Right atrium auricular region (tissue), 2 donors: ENCODE measurements around the gene TEX22. TPM values are rescaled to one million over a fixed set of nuclear protein-coding genes. Genes with fewer than 3 reads are reported as not detected.
"Not testable (repeated sequence)": the region's sequence is repeated elsewhere in the genome, so short reads cannot be mapped to it uniquely, and the experiment has no call there.

ENCODE experiments used
- DNase-seq: peaks from one replicate; pipeline ENCODE4 v3.0.0-alpha.2; 2019; ENCODE audit warnings: low spot score
- H3K27ac ChIP-seq, 2 donors: fragments of 200-600 bp; sonication (generic); 1 replicate in 1 of 2; 2 replicates in 1 of 2; pipeline ENCODE4 v1.5.1; 2016 to 2019
- H3K27me3 ChIP-seq, 2 donors: fragments of 200-600 bp; sonication (generic); one replicate each; pipeline versions ENCODE4 v1.5.1 to v1.6.0; 2017 to 2019
- H3K36me3 ChIP-seq: fragments of 200-600 bp; sonication (generic); one replicate; pipeline ENCODE4 v1.5.1; 2016
- H3K4me1 ChIP-seq, 2 donors: fragments of 200-600 bp; sonication (generic); one replicate each; pipeline versions ENCODE4 v1.5.1 to v1.6.0; 2017 to 2019
- H3K4me3 ChIP-seq, 2 donors: fragments of 200-600 bp; sonication (generic); 1 replicate in 1 of 2; 2 replicates in 1 of 2; pipeline ENCODE4 v1.5.1; 2017 to 2019; ENCODE audit warnings: mild to moderate bottlenecking in 1 of 2, moderate library complexity in 1 of 2
- H3K9me3 ChIP-seq, 2 donors: fragments of 200-600 bp; sonication (generic); one replicate each; pipeline ENCODE4 v1.5.1; 2019
- total RNA-seq, 2 donors: library from RNA; depleted of rRNA; stranded (reverse); fragments of >200 nt; gene quantifications; one replicate each; pipeline ENCODE4 v1.1.0, GENCODE V29; 2016
- TF ChIP-seq, protein P1 (sequence below), 2 donors: fragments of 200-600 bp; sonication (generic); IDR thresholded peaks; one replicate each; pipeline ENCODE4 v1.5.1; 2019; ENCODE audit warnings: antibody characterized with exemption in 2 of 2

TEX22 gene
- total RNA-seq, 2 donors from 2014 or later: 0.16 TPM; not detected in 1

DNA sequence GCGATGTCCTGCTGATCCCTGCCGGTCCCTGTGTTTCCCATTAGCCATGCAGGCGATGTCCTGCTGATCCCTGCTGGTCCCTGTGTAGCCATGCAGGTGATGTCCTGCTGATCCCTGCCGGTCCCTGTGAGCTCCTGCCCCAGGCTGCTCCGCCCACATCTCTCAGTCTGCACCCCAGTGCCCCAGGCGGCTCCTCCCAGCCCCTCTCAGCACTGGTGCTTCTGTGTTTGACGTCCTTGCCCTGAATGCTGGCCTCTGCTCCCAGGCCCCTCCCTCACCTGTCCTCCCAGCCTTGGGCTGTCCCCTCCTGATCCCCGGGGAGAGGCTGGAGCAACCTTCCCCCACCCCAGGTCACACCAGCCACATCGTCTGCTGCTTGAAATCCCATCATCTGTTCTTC is 41.4 kb upstream of the TEX22 start:
- no peak for DNase-seq
- H3K36me3 ChIP-seq: peaks cover 13% of the 10 kb centered on the region
- no peak overlapping the region for H3K4me3 ChIP-seq
- TF ChIP-seq, protein P1, sequence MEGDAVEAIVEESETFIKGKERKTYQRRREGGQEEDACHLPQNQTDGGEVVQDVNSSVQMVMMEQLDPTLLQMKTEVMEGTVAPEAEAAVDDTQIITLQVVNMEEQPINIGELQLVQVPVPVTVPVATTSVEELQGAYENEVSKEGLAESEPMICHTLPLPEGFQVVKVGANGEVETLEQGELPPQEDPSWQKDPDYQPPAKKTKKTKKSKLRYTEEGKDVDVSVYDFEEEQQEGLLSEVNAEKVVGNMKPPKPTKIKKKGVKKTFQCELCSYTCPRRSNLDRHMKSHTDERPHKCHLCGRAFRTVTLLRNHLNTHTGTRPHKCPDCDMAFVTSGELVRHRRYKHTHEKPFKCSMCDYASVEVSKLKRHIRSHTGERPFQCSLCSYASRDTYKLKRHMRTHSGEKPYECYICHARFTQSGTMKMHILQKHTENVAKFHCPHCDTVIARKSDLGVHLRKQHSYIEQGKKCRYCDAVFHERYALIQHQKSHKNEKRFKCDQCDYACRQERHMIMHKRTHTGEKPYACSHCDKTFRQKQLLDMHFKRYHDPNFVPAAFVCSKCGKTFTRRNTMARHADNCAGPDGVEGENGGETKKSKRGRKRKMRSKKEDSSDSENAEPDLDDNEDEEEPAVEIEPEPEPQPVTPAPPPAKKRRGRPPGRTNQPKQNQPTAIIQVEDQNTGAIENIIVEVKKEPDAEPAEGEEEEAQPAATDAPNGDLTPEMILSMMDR (IDR thresholded peaks at IDR 0.05): no peak
- H3K4me1 ChIP-seq: peaks cover 0 to 3% of the 10 kb centered on the region in 2 donors
- no peaks in the 10 kb centered on the region for H3K9me3 ChIP-seq
- no peaks in the 10 kb centered on the region for H3K27me3 ChIP-seq
- H3K27ac ChIP-seq: no peak overlapping the region

DNA sequence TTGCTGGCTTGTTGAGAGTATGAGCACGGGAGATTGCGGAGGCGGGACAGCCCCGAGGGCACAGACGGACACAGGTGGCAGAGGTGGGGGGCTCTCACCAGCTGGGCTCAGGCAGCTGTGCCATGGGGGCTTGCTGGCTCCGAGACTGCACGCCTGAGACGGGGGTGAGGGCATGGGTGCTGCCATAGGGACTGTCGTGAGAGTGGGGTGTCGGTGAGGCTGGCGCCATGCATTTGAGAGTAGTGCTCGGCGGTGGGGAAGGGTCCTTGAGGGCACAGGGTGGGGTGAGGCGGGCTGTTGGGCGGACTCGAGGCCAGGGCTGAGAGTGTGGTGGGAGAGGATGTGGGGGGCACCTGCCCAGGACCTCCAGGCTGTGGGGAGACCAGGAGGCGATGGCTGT is 40.7 kb upstream of the TEX22 start:
- Histone ChIP-seq H3K27me3 (no peaks in the 10 kb centered on the region), H3K27ac (no peak overlapping the region), H3K4me3 (no peak overlapping the region), H3K9me3 (no peaks in the 10 kb centered on the region), H3K4me1 (no peaks in the 10 kb centered on the region), H3K36me3 (peaks cover 13% of the 10 kb centered on the region)
- TF ChIP-seq, protein P1 (IDR thresholded peaks at IDR 0.05): no peak
- no peak for DNase-seq

DNA sequence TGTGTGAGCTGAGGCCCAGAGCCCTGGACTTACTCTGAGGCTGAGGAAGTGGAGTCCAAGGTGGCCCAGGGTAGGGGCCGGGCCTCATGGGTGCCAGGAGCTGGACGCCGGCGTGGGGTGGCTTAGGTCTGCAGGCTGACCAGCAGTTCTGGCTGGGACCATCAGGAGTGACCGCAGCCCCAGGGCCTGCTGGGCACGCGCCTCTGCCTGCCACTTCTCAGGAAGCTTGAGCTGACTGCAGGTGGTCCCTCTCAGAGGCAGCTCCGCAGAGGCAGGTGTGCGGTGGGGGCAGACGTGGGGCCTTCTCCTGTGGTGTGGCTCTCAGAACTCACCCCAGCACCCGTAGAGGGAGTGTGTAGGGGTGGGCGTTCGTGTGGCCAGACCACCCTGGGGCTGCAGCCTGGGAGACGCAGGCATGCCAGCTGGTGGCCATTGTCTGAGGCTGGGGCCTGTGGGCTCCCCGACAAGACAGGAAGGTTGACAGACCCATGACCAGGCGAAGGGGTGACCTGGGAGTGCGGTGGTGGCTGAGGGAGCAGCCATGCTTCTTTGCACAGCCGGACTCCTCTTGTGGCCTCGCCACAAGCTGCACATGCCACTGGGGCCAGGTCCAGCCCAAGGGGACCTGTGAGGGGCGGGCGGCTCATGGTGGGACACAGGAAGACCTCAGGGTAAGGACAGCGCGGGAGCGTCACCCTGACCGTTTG is 40.0 kb upstream of the TEX22 start:
- TF ChIP-seq, protein P1 (IDR thresholded peaks at IDR 0.05): no peak
- H3K4me1 ChIP-seq: no peaks in the 10 kb centered on the region
- H3K9me3 ChIP-seq: no peaks in the 10 kb centered on the region
- peaks cover 13% of the 10 kb centered on the region for H3K36me3 ChIP-seq
- H3K27ac ChIP-seq: no peak overlapping the region
- H3K27me3 ChIP-seq: no peaks in the 10 kb centered on the region
- H3K4me3 ChIP-seq: no peak overlapping the region
- no peak for DNase-seq

DNA sequence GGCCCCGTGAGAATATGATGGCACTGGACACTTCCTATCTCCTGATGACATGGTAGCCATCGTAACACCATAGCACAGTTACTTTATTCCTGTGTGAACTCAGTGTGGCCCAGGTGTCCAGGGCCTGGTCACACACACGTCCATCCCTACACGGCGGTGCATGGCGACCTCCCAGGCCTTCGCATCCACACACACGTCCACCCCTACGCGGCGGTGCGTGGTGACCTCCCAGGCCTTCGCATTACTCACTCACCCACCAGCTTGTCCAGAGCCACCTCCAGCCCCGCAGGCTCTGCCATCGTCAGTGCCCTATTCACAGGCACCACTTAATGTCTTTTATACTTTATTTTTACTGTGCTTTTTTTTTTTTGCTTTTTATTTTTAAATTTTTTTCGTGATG is 39.4 kb upstream of the TEX22 start:
- no peak overlapping the region for H3K27ac ChIP-seq
- H3K36me3 ChIP-seq: peaks cover 13% of the 10 kb centered on the region
- H3K4me3 ChIP-seq: no peak overlapping the region
- DNase-seq: no peak
- no peaks in the 10 kb centered on the region for H3K4me1 ChIP-seq
- H3K27me3 ChIP-seq: no peaks in the 10 kb centered on the region
- H3K9me3 ChIP-seq: no peaks in the 10 kb centered on the region
- TF ChIP-seq, protein P1 (IDR thresholded peaks at IDR 0.05): no peak

DNA sequence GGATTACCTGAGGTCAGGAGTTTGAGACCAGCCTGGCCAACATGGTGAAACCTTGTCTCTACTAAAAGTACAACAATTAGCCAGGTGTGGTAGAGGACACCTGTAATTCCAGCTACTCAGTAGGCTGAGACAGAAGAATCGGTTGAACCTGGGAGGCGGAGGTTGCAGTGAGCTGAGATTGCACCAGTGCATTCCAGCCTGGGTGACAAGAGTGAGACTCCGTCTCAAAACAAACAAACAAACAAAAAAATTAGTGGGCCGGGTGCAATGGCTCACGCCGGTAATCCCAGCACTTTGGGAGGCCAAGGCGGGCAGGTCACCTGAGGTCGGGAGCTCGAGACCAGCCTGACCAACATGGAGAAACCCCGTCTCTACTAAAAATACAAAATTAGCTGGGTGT is 36.9 kb upstream of the TEX22 start:
- not testable (repeated sequence) for H3K9me3 ChIP-seq, H3K27me3 ChIP-seq, H3K4me3 ChIP-seq, DNase-seq, H3K27ac ChIP-seq, H3K4me1 ChIP-seq, H3K36me3 ChIP-seq

DNA sequence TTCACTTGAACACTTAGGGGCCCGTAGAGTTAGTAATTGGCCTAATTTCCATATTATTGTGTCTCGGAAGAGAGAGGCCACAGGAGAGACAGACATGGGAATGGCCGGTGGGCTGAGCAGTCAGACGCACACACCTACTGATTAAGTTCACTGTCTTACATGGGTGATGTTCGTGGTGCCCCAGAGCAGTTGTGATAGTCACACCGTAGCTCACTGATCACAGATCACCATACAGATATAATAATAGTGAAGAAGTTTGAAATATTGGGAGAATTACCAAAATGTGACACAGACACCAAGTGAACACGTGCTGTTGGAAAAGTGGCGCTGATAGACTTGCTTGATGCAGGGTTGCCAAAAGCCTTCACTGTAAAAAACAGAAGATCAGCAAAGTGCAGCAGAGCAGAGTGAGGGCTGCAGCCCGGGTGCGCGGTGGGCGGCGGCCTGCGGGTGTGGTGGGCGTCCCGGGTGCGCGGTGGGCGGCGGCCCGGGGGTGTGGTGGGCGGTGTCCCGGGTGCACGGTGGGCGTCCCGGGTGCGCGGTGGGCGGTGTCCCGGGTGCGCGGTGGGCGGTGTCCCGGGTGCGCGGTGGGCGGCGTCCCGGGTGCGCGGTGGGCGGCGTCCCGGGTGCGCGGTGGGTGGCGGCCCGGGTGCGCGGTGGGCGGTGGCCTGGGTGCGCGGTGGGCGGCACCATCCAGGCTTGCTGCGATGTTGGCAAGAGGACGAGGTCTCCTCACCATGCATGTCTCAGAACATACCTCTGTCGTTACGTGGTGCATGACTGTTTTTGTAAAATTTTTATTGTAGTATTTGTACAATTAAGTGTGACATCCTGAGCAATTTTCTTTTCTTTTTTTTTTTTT is 34.3 kb upstream of the TEX22 start:
- TF ChIP-seq, protein P1 (IDR thresholded peaks at IDR 0.05): no peak
- Histone ChIP-seq H3K36me3 (peaks cover 26% of the 10 kb centered on the region), H3K4me1 (no peaks in the 10 kb centered on the region), H3K27me3 (no peaks in the 10 kb centered on the region), H3K4me3 (peak overlapping the region in 1 of 2 donors; percentile 19), H3K9me3 (no peaks in the 10 kb centered on the region), H3K27ac (no peak overlapping the region)
- no peak for DNase-seq
